Hepatocyte (in vitro differentiated cells): Measurements from ENCODE around the gene MED15.

Experiments
- CTCF ChIP-seq: fragments of 200-600 bp; sonication (generic); IDR thresholded peaks from 2 replicates; pipeline ENCODE4 v1.5.1; 2016; ENCODE audit warnings: antibody characterized with exemption, mild to moderate bottlenecking; ENCODE audit not compliant: poor library complexity
- EZH2 ChIP-seq: fragments of 200-600 bp; sonication (generic); IDR thresholded peaks from 2 replicates; pipeline ENCODE4 v1.6.1; 2016; ENCODE audit warnings: antibody characterized with exemption, mild to moderate bottlenecking, borderline replicate concordance

DNA sequence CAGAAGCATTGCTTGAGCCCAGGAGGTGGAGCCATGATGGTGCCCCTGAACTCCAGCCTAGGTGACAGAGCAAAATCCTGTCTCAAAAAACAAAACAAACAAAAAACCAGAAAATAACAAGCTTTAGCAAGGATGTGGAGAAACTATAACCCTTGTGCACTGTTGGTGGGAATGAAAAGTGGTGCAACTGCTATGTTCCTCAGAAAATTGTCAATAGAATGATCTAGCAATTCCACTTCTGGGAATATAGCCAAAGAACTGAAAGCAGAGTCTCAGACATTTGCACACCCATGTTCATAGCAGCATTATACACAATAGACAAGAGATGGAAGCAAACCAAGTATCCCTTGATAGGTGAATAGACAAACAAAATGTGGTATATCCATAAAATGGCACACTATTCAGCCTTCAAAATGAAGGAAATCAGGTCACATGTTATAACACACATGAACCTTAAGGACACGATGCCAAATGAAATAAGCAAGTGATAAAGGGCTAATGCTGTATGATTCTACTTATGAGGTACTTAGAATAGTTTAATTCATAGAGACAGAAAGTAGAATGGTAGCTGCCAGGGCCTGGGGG lies 27.7 kb upstream of the MED15 start:
- TF ChIP-seq CTCF: no peak
- TF ChIP-seq EZH2: no peak
